Measurements from ENCODE around the gene PPP1R9A. TPM values are rescaled to one million over a fixed set of nuclear protein-coding genes. Genes with fewer than 3 reads are reported as not detected.

The PPP1R9A gene
- total RNA-seq, 1 donor from 2014 or later: 1.5 TPM

- TF ChIP-seq POLR2AphosphoS5 (IDR thresholded peaks at IDR 0.05; ENCODE audit: insufficient read depth in 1 of 2, low read depth in 1 of 2): no peak
- no peak for TF ChIP-seq CTCF (IDR thresholded peaks at IDR 0.05)
- no peak for TF ChIP-seq POLR2A (IDR thresholded peaks at IDR 0.05)
- intact Hi-C loops (cut with DNase I): no loop called here
- Histone ChIP-seq H3K27me3 (no peaks in the 10 kb centered on the region), H3K27ac (no peak overlapping the region), H3K4me1 (no peaks in the 10 kb centered on the region), H3K4me3 (no peak overlapping the region), H3K9me3 (no peaks in the 10 kb centered on the region), H3K36me3 (no peaks in the 10 kb centered on the region)
- no peak for DNase-seq (ENCODE audit: extremely low spot score in 2 of 2)
Measured at GRCh38 chr7:94922457-94922856, 15.1 kb downstream of the PPP1R9A start.

DNA sequence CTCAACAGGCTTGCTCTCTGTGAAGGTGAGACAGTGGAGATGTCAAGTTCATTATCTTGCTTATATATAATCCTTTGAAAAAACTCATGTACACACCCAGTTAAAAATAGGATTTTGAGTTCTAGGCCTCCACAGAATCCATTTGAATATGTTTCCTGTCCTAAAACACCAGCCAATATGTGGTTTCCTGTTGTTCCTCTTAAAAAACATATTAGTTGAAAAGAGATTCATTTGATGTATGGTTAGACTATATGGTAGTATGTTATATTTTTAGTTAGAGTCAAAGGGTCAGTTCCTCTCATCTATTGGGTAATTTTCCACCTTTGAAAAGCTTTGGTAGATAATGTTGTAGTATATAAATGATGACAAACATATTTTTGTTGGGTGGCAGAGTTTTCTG, 16.0 kb downstream of the PPP1R9A start:
- H3K27ac ChIP-seq: no peak overlapping the region
- no peaks in the 10 kb centered on the region for H3K9me3 ChIP-seq
- TF ChIP-seq CTCF (IDR thresholded peaks at IDR 0.05) (no peak), POLR2A (IDR thresholded peaks at IDR 0.05) (no peak), POLR2AphosphoS5 (IDR thresholded peaks at IDR 0.05; ENCODE audit: insufficient read depth in 1 of 2, low read depth in 1 of 2) (no peak)
- H3K4me1 ChIP-seq: no peaks in the 10 kb centered on the region
- no peaks in the 10 kb centered on the region for H3K36me3 ChIP-seq
- no peak overlapping the region for H3K4me3 ChIP-seq
- DNase-seq (ENCODE audit: extremely low spot score in 2 of 2): no peak
- intact Hi-C loops (cut with DNase I): no loop called here
- no peaks in the 10 kb centered on the region for H3K27me3 ChIP-seq

GRCh38 chr7:94928168-94928707, 20.8 kb downstream of the PPP1R9A start:
- no peak overlapping the region for H3K27ac ChIP-seq
- intact Hi-C loops (cut with DNase I): loop anchor here (5.0 kb wide), 1 partner anchor 259 kb away; no protein-coding TSS in a partner anchor

GRCh38 chr7:94933256-94933990, 26.0 kb downstream of the PPP1R9A start:
- H3K4me1 ChIP-seq: no peaks in the 10 kb centered on the region
- no peaks in the 10 kb centered on the region for H3K9me3 ChIP-seq
- H3K27me3 ChIP-seq: no peaks in the 10 kb centered on the region
- H3K4me3 ChIP-seq: no peak overlapping the region
- no peaks in the 10 kb centered on the region for H3K36me3 ChIP-seq
- DNase-seq (ENCODE audit: extremely low spot score in 2 of 2): no peak
- intact Hi-C loops (cut with DNase I): no loop called here
- H3K27ac ChIP-seq: no peak overlapping the region
- TF ChIP-seq CTCF (IDR thresholded peaks at IDR 0.05) (no peak), POLR2AphosphoS5 (IDR thresholded peaks at IDR 0.05; ENCODE audit: insufficient read depth in 1 of 2, low read depth in 1 of 2) (no peak), POLR2A (IDR thresholded peaks at IDR 0.05) (no peak)

More at GRCh38 chr7:94928168-94928707, 20.8 kb downstream of the PPP1R9A start:
- Histone ChIP-seq H3K27me3 (no peaks in the 10 kb centered on the region), H3K4me1 (no peaks in the 10 kb centered on the region), H3K4me3 (no peak overlapping the region), H3K9me3 (no peaks in the 10 kb centered on the region), H3K36me3 (no peaks in the 10 kb centered on the region)
- no peak for TF ChIP-seq POLR2A (IDR thresholded peaks at IDR 0.05)
- no peak for TF ChIP-seq CTCF (IDR thresholded peaks at IDR 0.05)
- TF ChIP-seq POLR2AphosphoS5 (IDR thresholded peaks at IDR 0.05; ENCODE audit: insufficient read depth in 1 of 2, low read depth in 1 of 2): no peak
- no peak for DNase-seq (ENCODE audit: extremely low spot score in 2 of 2)

- Histone ChIP-seq H3K9me3 (no peaks in the 10 kb centered on the region), H3K27ac (no peak overlapping the region), H3K36me3 (no peaks in the 10 kb centered on the region), H3K27me3 (no peaks in the 10 kb centered on the region), H3K4me1 (no peaks in the 10 kb centered on the region), H3K4me3 (no peak overlapping the region)
- DNase-seq (ENCODE audit: extremely low spot score in 2 of 2): no peak
- TF ChIP-seq POLR2A (IDR thresholded peaks at IDR 0.05) (no peak), CTCF (IDR thresholded peaks at IDR 0.05) (no peak), POLR2AphosphoS5 (IDR thresholded peaks at IDR 0.05; ENCODE audit: insufficient read depth in 1 of 2, low read depth in 1 of 2) (no peak)
- intact Hi-C loops (cut with DNase I): loop anchor here (5.0 kb wide), 1 partner anchor 808 kb away; no protein-coding TSS in a partner anchor
Measured at GRCh38 chr7:94939395-94939794, 32.0 kb downstream of the PPP1R9A start.
